NCI-H2227 treated with DMSO at 0.1 percent for 48 hours (cell line): ENCODE data around the gene MLF2.
"Not testable (repeated sequence)": the region's sequence is repeated elsewhere in the genome, so short reads cannot be mapped to it uniquely, and the experiment has no call there.

Experiments used
- DNase-seq: peaks from one replicate; lab custom pipeline; 2025; lab: John Stamatoyannopoulos, UW

MLF2 gene

DNA sequence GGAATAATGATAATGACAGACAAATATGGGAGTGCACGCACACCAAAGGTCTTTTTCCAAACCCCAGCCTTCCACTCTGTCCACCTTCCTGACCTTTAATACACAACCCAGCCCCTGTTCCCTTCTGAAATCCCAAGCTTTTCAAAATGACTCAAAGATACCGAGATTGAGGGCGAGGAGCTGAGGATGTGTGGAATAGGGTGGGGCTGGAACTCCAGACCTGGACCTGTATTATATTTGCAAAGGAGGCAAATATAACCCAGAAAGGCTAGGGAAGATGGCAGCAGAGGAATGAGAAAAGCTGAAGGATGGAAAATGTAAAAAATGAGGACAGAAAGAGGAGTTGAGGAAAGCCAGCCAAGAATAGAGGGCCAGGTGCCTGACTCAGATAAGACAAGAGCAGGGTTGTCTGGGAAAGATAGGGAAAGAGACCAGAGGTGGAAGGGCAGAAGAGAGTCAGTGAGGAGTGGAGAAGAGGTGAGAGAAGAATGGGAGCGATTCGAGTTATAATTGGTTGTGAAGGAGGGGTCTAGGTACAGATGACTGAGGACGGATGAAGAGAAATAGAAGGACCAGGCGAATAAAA lies 12.2 kb upstream of the MLF2 start:
- DNase-seq, result no peak

DNA sequence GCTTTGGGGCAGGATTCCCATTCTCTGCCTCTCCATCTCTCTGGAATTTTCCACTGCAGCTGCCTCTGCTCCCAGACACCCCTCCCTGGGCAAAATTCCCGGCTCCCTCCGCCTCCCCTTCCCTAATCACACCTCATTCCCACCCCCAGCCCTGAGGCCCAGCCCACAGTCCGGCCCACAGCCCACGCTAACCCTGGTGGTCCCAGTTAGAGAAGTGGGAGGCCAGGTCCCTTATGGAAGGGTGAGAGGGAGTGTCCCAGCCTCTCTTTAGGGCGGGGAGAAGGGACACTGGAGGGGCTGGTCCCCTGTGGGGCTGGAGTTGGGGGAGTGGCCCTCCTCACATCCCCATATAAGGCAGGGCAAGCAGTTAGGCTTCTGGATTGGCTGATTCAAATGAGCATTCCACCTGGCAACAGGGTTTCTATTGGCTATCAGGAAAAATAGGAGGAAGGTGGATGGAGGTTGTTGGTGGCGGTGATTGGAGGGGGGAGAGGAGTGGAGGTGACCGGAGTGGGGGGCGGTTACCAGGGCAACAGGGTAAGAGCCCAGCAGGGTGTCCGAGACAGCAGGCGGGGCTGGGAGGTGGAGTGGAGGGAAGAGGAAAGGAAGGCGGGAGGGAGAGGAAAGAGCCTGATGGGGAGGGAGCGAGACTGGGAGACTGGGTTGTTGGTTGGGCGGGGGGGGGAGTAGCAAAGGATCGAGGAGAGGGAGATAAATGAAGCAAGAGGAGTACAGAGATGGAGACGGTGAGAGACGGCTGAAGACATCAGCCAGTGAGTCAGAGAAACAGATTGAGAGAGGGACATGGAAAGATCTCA lies 11.3 kb upstream of the MLF2 start:
- peak; percentile 94 for DNase-seq

DNA sequence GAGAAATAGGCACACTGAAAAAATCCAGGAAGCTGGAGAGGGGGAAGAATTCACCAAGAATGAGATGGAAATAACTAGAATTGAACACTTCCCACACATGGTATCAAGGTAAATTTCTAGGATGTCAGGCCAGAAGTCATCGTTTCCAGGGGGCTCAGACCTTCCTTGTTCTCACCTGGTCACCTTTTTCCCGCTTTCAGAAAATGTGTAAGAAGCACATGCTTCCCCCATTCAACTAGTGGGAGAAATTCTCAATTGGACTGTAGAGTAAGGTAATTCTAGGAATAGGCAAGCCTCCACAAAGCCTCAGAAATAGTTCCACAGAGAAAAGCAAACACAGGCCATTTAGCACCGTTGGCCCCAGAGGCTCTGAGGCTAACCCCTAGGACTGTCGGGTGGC lies 10.4 kb upstream of the MLF2 start:
- DNase-seq, result no peak

DNA sequence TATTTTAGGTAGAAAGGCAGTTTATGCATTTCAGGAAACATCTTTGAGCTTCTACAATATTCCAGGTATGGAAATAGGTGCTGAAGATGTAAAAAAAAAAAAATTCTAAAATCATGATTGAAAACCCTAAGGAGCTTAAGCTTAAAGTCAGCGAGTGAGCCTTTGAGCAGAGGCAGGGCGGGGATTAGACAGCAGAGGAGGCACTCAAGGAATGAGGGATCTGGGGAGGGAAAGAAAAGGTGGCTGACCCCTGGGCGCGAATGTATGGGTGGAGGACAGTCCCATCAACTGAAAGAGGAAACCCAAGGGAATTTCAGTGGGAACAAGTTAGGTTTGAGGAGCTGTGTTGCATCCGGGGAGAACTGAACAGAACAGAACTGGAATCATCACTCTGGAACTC lies 6.8 kb upstream of the MLF2 start:
- DNase-seq, result no peak

DNA sequence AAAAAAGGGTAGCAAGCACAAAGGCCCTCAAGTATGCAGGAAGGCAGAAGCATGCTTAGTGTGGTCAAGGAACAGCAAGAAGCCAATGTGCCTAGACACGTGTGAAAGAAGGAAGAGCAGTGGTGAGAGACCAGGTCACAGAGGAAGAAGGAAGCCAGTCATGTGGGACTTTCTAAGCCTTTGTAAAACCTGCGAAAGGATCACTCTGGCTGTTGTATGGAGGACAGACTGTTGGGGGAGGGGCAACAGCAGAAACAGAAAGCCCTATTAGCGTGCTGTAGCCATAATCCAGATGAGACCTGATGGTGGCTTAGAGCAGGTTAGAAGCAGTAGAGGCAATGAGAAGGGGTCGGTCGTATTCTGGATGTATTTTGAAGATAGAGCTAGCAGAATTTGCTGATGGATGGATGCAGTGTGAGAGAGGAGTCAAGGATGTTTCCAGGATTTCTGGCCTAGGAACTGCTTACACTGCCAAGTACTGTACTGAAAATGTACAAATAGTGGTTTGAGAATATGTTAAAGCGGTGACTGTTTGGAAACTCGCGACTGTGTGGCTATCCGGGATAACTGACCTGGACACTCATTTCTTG lies 5.7 kb upstream of the MLF2 start:
- DNase-seq, result no peak

DNA sequence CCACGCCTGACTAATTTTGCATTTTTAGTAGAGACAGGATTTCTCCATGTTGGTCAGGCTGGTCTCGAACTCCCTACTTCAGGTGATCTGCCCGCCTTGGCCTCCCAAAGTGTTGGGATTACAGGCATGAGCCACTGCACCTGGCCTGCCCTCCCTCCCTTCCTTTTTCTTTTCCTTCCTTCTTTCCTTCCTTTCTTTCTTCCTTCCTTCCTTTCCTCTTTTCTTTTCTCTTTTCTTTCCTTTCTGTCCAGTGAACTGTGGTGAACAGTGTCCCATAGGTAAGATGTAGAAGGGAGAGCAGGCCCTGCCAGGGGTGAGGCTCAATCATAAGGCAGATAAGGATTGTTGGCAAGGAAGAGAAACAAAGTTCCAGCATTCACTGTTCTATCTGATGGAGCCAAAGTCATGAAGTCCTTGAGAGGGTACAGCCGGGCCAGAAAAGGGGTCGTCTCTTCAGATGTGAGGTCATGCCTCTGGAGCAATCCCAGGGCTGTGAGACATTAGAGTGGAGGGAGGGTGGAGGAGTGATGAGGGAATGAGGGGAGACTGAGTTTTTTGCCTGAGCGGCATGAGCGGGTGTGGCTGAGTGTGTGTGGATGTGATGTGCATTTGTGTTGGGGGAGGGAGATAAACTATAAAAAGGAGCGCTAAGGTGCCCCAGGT lies 4.2 kb upstream of the MLF2 start:
- no peak for DNase-seq

DNA sequence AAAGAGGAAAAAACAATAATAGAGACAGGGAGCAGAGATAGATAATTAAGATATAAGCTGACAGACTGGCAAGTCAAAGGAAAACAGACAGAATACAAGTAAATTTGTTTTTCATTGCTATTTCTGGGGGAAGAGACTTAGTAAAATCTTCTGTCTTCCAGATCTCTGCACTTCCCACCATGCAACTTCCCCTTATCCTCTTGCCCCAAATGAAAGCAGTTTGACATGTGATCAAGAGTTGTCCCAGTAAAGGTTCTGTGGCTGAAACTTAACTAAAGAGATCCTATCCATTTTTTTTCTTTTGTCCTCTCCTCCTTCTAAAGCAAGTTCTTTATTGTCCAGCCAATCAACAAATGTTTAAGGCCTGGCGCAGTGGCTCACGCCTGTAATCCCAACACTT lies 1.5 kb upstream of the MLF2 start:
- no peak for DNase-seq

DNA sequence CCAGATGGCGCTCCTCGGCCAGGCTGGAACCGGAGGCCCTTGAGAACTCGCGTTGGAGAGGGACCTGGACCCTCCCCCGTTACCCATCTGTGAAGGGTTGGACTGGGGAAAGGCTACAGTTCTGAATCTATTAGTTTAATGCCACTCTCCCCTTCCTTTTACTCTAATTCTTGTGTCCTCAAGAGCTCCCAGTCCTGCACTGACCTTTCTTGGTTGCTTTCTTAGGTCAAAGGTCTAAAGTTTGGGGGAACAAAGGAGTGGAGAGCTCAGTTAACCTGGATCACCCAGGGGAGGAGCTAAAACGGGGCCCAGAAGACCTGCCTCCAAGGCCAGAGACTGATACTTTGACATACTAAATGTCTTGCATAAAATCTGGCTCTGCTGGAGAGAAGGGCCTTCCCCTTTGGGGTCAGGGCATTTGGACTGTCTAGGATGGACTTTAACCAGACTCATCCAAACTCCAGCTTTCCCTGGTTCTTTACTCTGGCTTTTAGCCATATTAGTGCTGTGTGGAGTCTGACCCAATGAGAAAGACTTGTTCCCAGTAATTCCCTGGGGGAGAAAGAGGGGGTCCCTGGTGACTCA lies 923 bp upstream of the MLF2 start:
- no peak for DNase-seq

DNA sequence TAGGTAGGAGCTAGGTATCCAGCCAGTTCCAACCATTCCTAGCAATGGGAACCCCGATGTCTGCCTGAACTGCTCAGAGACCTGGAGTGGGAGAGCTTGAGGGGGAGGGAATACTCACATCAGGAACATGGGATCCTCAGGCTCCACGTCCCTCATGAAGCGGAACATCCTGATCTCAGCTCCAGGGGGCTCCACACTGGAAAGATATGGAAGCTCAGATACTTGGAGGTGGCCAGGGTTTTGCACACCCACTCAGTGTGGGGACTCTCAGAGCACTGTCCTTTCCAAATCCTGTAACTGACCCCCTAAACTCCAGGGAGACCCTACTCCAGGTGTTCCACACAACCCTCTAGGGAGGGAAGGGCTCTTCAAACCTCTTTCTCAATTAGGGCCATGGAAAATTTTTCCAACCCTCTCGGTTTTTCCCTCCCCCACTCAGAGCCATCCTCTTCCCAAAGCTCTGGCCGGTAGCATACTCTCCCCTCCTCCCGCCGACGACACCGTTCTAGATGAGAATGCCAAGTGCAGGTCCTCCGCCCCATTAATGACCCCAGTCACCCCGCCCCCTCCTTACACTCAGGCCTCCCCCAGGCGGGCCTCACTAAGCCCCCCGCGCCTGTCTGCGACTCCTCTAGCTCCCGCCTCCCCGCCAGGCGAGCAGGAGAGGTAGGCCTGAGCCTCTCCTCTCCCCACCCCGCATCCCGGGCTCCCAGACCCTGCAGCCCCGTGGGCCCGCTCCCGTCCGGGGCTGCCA lies 597 bp downstream of the MLF2 start:
- DNase-seq, result peak; percentile 55

DNA sequence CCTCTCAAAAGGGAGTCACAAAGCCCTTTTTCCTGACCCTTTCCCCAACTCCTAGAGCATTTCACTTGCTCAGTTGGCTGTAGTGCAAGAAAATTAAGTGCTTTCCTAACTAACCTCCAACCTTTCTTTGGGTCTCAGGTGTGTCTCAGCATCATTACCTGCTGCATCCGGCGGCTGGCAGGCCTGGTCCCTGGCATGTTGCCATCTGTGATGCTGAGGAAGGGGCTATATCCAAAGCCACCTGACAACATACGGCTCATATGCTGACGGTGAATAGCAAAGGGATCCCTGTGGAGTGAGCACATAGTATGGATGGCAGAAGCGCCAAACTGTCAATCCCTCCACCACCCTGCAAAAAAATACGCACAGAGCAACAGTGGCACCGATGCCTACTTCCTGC lies 1.2 kb downstream of the MLF2 start:
- DNase-seq, result no peak

DNA sequence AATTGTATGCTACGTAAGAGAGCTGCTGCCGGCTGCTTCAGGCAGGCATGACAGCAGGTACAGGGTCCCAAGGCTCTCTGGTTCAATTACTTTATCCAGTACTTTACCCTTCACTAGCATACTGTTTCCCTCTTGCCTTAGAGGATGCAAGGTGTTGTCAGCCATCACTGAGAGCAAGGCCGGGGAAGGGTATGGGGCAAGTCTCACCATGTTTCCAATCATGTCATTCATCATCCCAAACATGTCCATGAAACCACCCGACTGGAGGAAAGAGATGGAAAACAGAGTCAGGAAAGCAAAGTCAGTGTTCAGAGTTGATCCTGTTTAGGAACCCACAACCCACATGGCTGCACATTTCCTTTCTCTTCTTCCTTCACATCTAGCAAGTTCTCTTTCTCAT lies 2.4 kb downstream of the MLF2 start:
- no peak for DNase-seq

DNA sequence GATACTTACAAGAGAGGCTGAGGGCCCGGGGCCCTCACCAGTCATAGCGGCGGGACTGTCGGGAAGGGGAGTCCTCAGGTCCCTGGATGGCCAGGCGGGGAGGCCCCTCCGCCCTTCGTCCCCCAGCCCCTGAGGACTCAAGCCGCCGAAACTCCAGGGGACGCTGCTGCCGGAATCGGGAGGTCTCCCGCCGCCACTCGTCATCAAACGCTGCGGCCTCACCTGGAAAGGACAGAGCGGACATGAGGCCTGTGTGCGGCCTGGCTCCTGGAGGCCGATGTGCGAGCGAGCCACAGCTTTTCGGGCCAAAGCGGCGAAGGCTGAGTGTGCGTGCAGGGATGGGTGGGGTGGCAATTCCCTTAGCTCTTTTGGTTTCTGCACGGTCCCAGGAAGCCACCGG lies 4.2 kb downstream of the MLF2 start:
- DNase-seq, result no peak

DNA sequence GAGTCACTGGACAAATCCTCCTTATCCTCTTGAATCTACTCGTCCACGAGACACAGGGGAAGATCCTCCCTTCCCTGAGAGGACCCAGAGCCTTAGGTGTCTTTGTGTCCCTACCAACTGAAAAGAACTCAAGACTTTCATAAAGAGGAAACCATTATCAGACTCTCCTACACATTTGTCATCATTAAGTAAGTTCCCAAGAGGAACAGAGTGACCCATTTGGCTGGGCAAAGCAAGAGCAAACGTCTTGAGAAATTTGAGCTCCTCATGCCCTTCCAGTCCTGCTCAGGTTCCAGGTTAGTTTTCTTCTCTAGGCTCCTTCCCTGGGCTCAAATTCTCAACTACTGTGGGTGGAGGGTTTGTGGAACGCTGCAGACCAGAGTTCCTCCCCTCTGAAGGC lies 5.7 kb downstream of the MLF2 start:
- DNase-seq, result no peak

DNA sequence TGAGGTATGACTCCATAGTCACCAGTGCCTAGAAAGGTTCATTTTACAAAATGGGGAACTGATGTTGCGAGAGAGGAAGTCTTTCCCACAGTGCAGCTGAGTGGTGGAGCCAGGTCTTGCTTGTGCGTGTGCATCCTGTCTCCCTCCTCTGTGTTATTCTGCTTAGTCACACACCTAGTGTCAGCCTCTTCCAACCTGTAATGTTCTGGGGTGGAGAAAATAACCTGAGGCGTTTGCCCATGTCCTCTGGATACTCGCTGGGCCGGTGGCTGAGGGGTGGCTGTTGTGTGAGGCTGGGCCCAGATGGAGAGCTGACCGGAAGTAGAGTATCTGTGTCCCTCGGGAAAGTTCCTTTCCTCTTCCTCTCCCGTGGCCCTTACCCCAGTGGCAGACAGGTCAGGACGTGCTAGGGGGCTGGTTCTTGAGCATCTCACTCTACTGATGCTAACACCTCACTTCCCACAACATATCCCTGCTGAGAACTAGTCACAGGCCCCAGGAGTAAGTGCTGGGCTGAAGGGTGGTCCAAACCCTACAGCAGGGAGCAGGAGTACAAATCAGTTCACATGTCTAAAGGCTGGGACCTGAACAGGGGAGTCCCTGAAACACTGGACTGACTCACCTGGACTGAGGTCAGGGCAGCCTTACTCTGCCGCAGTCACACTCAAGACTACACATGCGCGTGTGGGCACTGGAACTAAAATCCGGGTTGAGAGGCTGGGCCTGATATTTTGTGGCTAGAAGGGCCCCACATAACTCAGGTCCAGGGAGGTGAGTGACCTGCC lies 7.0 kb downstream of the MLF2 start:
- DNase-seq, result no peak

DNA sequence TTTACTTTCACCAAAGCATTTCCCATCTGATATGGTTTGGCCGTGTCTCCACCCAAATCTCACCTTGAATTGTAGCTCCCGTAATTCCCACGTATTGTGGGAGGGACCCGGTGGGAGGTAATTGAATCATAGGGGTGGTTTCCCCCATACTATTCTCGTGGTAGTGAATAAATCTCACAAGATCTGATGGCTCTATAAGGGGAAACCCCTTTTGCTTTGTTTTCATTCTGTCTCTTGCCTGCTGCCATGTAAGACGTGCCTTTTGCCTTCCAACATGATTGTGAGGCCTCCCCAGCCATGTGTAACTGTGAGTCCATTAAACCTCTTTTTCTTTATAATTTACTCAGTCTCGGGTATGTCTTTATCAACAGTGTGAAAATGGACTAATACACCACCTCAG lies 9.6 kb downstream of the MLF2 start:
- DNase-seq, result not testable (repeated sequence)

DNA sequence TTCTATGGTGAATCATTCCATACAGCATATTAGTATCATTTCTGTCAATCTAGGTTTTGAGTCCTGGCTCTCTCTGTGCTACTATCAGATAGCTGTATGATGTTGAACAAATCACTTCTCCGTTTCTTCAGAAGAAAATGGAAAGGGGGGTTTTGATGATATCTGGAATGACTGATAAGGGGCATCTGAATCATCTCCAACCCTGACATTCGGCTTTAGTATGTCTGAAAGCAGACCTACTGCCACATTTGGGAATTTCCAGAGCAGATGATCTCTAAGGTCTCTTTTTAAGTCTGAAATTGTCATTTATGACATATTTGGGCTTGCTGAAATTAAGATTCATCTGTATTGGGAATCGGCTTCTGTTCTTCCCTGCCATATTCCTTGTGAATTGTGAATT lies 10.1 kb downstream of the MLF2 start:
- no peak for DNase-seq

DNA sequence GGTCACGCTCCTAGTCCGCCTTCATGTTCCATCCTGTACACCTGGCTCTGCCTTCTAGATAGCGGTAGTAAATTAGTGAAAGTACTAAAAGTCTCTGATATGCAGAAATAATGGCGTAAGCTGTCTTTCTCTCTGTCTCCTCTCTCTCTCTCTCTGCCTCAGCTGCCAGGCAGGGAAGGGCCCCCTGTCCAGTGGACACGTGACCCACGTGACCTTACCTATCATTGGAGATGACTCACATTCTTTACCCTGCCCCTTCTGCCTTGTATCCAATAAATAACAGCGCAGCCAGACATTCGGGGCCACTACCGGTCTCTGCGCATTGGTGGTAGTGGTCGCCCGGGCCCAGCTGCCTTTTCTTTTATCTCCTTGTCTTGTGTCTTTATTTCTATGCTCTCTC lies 10.9 kb downstream of the MLF2 start:
- not testable (repeated sequence) for DNase-seq

DNA sequence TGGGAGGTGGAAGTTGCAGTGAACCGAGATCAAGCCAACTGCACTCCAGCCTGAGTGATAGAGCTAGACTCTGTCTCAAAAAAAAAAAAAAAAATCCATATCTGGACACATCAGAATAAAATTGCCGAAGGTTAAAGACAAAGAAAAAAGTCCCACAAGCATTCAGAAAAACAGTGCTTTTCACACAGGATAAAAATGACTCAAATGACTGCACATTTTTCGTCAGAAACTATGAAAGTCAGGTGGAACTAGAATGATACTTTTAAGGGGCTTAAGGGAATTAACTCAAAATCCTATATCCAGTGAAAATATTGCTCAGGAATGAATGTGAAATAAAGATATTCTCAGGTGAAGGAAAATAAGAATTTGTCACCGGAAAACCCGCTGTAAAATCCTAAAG lies 16.2 kb downstream of the MLF2 start:
- DNase-seq, result no peak

DNA sequence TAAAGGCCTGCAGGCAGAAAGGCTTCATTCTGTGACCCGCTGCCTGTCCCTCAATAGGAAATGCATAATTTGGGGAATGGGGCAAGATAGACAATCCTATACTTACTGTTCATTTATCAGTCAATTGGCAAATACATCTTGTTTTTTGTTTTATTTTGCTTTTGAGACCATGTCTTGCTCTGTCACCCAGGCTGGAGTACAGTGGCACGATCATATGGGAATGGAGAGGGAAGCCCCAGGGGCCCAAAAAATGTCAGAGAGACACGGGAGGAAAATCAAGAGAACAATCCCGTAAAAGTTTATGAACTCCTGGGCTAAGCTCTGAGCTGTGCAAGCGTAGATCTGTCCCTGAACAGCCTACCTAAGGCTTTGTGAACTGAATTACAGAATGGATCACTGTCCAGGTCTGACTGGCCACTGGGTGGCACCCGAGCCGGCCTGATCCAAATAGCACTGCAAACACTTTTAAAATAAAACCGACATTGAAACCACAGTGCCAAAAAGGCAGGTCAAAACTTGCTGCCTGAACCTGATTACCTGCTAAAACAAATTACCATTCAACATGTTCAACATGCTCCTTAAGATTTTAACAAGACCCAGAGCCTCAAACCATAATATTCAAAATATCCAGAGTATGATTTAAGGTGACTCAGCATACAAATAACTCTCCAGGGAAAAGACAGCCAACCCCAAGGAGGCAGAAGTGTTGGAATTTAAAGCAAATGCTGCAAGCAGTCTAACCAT lies 17.3 kb downstream of the MLF2 start:
- peak; percentile 21 for DNase-seq
